Activated CD8-positive, alpha-beta memory T cell treated with anti-CD3 and anti-CD28 coated beads, Interleukin-2, amount 50 U/mL, for 1 hour (primary cell): Measurements from ENCODE around the gene PLTP.
"Not testable (repeated sequence)": the region's sequence is repeated elsewhere in the genome, so short reads cannot be mapped to it uniquely, and the experiment has no call there.

Experiments used
- DNase-seq: peaks from one replicate; pipeline ENCODE4 v3.0.0-alpha.2; 2020; ENCODE audit errors: extremely low read depth

PLTP gene

DNA sequence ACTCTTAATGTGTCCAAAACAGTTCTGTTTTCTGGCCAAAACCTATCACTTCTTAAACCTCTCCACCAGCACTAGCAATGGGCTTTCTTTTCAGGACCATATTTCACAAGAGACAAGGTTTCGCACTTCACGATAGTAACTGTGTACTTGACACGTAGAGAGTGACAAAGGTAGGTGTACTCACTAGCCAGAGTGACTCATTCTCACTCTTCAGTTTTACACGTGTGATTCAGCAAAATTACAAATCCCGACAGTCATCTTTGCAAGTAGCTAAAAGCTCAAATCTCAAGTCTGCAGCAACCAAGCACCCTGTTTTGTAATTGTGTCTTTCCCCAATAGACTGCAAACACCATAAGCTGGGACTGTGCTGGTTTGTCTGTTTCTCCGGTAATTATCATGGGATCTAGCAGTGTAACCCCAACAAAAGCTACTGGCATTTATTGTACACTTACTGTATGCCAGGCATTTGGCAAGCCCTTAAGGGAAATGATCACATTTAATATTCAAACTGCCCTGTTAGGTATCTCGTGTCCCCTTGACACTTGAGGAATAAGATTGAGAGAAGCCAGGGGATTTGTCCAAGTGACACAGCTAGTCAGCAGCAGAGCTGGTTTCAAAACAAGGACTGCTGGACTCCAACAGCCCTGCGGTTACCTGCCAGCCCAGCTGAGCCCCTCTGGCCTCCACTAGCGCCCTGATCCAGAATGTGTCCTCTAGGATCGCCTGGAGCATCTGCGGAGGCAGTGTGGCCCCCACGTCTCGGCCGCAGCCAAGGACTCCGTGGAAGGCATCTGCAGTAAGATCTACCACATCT, 32.4 kb upstream of the PLTP start:
- no peak for DNase-seq

DNA sequence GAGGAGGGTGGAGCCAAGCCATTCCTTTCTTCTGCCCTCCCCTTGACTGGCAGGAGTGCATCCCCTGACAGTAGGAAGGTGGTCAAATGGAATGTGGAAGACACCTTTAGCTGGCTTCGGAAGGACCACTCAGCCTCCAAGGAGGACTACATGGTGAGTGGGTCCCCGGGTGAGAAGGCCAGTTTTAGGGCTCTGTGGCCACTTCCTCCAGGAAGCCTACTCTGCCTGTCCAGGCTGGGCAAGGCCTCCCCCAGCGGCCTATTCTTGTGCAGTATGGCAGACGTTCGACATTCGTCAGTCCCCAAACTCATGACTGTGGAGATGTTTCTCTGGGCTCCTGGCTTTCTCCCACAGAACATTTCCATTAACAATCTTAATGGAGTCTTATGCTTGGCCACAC, 31.7 kb upstream of the PLTP start:
- DNase-seq, result no peak

DNA sequence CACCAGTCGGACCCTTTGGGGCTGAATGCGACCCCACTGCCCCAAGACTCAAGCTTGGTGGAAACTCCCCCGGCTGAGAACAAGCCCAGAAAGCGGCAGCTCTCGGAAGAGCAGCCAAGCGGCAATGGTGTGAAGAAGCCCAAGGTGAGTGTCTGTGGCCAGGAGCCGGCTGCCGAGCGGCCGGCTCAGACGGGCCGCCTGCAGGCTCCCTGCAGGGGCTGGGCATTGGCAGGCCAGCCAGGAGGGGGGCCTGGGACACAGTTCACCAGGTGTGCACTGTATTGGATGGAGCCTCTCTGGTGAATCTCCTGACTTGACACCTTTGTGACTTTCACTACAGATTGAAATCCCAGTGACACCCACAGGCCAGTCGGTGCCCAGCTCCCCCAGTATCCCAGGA, 28.5 kb upstream of the PLTP start:
- DNase-seq, result no peak

DNA sequence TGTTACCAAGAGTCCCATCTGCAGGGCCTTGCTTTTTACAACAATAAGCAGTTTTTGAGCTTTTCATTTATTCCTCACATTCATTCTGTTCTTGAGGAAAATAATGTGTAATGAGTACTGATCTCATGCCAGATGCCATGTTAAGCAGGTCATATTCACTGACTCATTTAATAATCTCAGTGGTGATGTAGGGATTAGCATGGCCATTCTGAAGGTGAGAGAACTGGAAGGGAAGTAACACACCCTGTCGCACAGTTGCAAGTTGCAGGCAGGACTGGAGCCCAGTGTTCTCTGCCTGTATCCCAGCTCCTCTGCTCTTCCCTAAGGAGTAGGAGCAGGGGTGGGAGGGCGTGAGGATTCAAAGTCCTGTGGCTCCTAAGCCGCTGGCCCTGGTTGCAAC, 28.1 kb upstream of the PLTP start:
- no peak for DNase-seq

DNA sequence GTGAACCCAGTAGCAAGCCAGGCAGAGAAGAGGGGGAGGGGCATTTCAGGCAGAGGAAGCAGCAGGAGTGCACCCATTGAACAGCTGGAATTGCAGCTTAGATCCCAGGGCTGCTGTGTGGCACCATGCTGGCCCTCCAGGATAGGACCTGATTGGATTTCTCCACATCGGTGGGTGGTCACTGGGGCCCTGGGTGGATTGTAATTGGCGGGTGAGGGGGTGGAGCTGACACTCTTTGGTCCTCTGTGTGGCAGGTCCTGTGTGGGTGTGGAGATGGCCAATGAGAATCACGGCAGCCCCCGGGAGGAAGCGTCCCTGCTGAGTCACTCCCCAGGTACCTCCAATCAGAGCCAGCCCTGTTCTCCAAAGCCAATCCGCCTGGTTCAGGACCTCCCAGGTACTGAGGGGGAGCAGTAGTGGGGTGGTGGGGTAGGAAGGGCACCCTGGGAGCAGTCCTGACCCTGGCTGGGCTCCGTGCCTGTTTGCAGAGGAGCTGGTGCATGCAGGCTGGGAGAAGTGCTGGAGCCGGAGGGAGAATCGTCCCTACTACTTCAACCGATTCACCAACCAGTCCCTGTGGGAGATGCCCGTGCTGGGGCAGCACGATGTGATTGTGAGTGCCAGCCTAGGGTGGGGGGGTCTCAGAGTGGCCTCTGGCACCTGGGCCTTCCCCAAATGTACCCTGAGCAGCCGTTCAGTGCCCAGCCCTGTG, 26.9 kb upstream of the PLTP start:
- DNase-seq, result no peak

DNA sequence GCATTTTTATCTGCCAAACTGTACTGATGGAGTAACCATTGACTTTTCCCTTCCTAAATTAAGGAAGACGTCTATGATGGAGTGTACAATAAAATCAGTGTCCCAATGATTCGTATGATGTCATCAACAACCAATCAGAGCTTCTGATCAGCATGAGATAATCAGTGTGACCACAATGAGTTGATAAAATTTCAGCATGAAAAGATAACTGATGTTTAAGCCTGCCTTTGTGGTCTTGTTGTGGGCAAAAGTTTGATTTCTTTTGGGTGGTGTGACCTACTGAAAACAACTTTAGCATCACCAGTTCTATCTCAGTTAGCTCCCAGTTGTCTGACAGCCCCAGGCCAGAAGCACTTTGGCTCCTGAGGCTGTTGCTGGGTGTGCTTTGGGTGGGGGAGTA, 25.8 kb upstream of the PLTP start:
- no peak for DNase-seq

DNA sequence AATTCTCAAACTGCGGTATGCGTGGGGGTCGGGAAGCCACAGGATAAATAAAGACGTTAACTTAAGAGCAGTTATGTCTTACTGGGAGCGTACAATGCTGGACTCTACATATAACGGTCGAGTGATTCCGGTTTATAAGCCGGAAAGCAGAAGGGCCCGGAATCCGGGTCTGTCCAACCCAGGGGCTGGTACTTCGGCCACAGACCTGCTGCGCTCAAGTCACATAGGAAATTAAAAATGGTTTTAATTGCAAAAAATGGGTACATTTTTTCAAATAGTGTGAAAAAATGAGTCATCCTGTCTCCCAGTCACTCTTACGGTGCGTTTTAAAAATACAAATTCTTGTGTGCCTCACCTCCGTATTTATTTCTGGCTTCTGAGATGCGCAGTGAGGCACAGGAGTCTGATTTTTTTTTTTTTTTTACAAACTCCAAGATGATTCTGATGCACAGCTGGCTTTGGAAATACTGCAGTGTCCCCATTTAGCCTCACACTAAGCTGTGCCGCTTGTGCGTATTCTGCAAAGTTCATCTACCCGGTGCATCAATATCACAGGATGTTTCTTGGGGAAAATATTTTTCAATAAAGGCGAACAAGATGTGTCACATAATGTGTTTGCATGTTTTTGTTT, 23.6 kb upstream of the PLTP start:
- DNase-seq, result no peak

DNA sequence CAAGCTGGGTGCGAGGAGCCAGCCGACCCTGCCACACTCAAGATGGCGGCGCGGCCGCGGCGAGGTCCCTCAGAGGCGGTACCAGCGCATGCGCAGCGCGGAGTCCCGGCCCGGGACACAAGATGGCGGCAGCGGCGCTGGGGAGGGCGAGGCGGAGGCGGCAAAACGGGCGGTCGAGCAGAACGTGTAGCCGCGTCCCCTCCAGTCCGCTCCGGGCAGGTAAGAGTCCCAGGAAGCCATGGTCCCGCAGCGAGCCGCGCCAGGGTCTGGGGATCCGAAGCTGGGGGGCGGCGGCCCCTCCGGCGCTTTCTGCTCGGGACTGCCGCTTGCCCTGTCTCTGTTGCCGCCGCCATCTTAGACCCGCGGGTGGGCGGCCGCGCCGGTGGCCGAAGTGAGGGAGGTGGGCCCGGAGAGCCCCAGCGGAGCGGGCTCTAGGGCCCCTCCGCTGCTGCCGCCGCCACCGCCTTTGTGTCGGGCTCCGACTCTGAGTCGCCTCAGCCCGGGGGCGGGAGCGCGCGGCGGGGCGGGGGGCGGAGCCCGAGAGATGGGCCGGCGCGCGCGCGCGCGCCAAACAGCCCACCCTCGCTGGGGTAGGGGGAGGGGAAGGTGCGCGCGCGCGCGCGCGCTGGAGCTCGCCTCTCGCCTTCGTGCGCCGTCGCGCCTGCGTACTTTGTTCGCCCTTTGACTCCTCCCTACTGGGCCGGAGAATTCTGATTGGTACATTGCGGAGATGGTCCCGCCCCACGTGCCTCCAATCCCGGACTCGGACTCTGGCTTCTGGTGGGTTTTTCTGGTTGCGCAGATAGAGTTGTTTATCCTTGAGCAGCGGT, 22.8 kb upstream of the PLTP start, which contains the start of gene PCIF1:
Gene PCIF1 (plus strand): TSS at position 98 of the 830 bp plus-strand sequence. CDS start 4,317 bp downstream, outside the sequence.
- peak; percentile 96 for DNase-seq

DNA sequence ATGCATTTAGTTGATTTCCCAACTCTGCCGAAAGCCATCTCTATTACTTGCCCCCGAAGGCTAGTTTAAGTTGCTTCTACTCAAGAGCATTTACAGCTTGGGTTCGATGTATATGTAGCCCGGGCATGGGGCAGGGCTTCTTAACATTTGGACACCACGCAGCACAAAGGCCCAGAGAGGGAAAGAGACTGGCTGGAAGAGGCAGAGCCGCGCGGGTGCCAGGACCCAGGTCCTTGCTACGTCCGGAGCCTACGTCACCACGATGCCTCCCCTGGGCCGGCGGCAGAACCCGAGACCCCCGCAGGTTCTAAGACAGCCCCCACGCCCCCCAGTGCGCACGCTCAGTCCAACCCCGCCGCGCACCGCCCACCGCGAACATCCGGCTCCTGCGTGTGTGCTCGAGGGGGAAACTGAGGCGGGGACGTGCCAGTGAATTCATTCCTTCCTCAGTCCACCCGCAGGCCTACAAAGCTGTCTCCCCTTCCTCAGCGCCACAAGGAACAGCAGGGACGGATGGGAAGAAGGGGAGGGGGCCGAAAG, 22.2 kb upstream of the PLTP start:
- no peak for DNase-seq

DNA sequence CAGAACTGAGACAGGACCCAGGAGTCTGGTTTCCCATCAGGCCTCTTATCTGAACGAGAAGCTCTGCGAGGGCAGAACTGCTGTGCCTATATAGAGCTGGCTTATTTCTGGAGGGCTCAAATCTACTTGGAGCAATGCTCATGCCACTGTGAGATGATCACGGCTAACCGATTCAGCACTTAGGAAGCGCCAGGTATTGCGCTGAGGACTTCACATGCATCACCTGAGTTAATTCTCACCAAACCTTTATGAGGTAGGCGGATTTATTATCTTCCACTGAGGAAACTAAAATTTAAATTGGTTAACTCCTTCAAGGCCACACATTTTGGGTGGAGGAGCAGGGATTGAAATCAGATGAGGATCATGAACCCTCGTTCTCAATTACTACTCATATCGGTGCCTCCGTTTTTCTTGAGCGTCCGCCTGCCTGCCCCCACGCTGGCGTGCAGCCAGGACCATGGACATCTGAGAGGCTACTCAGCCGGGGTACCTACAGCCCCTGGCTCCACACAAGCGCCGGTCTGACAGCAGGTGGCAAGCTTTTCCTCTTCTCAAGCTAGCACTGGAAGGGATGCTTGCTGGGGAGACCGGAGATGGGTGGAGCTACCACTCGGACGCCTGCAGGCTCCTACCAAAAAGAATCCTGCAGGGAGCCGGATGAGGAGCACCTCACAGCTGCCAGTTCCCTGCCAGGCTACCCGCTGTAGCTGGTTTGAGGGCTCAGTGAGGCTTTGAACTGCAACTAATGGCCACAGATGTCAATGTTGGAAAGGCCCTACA, 21.5 kb upstream of the PLTP start:
- no peak for DNase-seq

DNA sequence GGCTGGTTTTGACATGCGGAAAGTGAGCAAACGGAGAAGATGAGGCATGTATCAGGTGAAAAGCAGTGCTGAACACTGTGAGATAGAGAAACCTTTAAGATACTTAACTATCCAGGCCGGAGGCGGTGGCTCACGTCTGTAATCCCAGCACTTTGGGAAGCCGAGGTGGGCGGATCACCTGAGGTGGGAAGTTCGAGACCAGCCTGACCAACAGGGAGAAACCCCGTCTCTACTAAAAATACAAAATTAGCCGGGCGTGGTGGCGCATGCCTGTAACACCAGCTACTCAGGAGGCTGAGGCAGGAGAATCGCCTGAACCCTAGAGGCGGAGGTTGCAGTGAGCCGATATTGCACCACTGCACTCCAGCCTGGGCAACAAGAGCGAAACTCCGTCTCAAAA, 19.7 kb upstream of the PLTP start:
- DNase-seq, result not testable (repeated sequence)

DNA sequence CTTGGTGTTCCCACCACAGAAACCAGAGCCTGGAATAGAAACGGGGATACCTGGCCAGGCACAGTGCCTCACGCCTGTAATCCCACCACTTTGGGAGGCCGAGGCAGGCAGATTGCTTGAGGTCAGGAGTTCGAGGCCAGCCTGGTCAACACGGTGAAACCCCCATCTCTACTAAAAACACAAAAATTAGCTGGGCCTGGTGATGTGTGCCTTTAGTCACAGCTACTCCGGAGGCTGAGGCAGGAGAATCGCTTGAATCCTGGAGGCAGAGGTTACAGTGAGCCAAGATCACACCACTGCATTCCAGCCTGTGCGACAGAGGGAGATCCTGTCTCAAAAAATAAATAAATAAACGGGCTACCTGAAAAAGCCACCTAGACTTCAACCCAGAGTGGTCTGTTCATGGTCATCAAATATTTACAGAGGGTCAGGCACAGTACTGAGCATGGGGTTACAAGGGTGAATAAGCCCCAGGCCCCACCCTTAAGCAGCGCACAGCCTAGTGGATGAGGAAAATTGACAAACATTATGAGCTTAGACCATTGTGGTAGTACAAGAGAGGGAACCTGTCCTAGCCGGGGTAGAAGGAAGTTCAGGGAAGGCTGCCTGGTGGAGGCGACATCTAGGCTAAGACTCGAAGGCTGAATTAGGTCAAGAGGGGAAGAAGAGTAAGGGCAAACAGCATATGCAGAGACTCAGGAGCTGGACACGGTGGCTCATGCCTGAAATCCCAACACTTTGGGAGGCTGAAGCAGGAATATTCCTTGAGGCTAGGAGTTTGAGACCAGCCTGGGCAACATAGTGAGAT, 15.3 kb upstream of the PLTP start:
- no peak for DNase-seq

DNA sequence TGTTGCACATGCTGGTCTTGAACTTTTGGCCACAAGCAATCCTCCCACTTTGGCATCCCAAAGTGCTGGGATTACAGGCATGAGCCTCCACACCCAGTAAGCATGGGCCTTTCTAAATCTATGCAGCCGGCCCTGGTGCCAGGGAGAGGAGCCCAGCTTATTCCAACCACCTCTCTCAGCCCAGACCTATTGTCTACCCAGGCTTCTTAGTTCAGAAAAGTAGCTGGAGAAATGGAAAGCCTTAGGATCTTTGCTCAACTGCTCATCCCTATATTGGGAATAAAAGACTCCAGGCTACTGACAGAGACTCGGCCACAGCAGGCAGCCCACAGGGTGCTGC, 14.7 kb upstream of the PLTP start:
- DNase-seq, result no peak

DNA sequence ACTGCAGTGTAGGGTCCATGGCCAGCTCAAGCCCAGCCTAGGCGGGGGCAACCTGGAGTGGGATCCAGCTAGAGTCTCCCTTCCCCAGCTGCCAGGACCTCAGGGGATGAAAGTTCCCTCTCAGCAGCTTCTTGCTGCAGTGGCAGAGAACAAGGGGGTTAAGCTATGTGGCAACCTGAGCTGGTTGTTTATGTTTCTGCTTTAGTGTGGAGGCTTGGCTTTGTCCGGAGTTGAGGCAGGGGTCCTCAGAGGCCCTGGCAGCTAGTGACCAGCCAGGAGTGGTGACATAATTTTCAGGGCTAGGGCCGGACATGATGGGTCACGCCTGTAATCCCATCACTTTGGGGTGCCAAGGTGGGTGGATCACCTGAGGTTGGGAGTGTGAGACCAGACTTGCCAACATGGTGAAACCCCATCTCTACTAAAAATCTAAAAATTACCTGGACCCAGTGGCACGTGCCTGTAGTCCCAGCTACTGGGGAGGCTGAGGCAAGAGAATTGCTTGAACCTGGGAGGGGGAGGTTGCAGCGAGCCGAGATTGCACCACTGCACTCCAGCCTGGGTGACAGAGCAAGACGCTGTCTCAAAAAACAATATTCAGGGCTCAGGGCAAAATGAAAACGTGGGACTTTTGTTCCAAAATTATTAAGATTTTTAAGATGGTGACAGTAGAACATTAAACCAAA, 14.0 kb upstream of the PLTP start:
- no peak for DNase-seq

DNA sequence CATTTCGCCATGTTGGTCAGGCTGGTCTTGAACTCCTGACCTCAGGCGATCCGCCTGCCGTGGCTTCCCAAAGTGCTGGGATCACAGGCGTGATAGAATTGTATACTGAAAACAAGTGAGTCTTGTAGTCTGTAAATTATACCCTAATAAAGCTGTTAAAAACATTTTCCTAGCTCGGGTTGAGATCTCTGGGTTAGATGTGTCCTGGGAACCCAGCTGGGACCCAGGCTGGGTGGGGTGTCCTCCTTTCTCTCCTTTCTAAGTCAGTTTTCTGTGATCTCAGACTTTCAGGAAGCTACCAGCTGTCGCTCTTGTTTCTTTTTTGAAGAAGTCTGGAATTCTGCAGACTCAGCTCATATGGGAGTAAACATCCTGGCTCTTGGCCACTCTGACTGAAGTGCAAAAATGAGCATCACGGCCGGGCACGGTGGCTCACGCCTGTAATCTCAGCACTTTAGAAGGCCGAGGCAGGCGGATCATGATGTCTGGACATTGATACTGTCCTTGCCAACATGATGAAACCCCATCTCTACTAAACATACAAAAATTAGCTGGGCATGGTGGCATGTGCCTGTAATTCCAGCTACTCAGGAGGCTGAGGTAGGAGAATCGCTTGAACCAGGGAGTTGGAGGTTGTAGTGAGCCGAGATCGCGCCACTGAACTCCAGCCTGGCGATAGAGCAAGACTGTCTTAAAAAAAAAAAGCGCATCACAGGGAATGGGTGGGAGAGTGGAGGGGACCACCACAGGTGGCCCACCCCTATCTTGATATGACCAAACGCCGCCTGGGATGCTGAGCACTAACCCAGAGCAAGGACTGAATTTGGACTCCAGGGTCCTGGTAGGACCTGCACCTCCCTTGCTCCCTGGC, 12.7 kb upstream of the PLTP start:
- DNase-seq, result no peak

DNA sequence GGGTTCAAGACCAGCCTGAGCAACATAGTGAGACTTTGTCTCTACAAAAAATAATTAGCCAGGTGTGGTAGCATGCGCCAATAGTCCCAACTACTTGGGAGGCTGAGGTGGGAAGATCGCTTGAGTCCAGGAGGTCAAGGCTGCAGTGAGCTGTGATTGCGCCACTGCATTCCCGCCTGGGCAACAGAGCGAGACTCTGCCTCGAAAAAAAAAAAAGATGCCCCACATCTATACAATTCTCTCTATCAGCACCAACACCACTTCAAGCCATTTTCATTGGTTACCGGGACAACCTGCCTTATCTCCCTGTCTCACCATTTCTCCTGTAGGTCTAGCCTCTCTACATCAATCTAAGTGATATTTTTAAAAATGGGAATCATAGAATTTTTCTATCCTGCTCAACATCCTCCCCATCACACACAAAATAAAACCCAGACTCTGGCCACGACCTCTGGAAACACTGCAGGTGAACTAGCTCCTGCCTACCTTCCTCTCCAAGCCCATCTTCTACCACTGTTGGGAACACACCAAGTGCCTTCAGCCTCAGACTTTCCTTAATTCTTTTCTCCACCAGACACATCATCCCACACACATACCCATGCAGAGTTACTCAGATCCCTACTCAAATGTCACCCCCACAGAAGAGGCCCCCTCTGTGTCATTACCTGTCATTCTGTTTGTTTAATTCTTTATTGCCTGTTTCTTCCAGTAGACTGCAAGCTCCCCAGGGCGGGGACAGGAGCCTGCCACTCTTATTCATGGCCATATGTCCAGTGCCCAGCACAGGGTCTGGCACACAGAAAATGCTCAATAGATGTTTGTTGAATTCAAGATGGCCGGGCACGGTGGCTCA, 9.6 kb upstream of the PLTP start:
- DNase-seq, result no peak

DNA sequence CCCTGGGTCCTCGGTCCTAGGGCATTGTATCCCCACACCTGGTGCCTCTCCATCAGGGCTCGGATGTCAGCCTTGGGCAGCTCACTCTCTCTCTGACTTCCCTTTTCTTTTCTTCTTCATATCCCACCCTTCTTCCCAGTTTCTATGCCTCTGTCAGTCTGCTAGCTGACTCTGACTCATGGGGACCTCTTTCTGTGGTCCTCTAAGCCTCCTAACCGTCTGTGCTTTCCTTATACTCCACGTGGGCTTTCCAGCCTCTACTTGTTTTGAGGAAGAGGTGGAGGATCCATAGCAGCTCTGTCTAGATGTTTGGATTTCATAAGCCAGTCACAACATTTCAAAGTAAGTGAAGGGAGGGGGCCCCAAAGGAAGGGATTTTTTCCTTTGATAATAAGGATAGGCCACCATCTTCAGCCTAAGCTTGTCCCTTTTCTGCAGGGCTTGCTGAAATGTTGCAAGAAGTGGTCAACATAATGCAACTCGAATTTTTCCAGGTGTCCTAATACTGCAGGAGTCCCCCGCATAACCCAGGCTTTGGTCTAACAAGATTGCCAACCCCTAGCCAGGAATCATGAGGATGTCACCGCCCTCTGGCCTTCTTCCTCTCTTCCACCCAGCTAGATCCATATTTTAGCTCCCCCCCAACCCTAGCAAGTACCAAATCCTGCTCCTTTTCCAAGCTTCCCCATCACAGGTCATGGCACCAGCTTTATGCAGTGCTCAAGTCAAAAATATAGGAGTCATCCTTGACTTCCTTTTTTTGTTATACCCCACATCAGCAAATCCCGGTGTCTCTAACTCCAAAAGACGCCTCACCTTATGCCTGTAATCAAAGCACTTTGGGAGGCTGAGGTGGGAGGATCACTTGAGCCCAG, 8.7 kb upstream of the PLTP start:
- no peak for DNase-seq
